Measurements from ENCODE around the gene RHBDL2.

GRCh38 chr1:38905985-38906384, 35.6 kb downstream of the RHBDL2 start:
- TF ChIP-seq, protein P1, sequence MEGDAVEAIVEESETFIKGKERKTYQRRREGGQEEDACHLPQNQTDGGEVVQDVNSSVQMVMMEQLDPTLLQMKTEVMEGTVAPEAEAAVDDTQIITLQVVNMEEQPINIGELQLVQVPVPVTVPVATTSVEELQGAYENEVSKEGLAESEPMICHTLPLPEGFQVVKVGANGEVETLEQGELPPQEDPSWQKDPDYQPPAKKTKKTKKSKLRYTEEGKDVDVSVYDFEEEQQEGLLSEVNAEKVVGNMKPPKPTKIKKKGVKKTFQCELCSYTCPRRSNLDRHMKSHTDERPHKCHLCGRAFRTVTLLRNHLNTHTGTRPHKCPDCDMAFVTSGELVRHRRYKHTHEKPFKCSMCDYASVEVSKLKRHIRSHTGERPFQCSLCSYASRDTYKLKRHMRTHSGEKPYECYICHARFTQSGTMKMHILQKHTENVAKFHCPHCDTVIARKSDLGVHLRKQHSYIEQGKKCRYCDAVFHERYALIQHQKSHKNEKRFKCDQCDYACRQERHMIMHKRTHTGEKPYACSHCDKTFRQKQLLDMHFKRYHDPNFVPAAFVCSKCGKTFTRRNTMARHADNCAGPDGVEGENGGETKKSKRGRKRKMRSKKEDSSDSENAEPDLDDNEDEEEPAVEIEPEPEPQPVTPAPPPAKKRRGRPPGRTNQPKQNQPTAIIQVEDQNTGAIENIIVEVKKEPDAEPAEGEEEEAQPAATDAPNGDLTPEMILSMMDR (IDR thresholded peaks at IDR 0.05; ENCODE audit: low read depth, low read length, missing input control), result no peak
- no peak for TF ChIP-seq JUND (IDR thresholded peaks at IDR 0.05)
- TF ChIP-seq FOXA1 (IDR thresholded peaks at IDR 0.05), result no peak
- no peak for TF ChIP-seq ZBTB33 (IDR thresholded peaks at IDR 0.05)
- no peak for TF ChIP-seq MAX (IDR thresholded peaks at IDR 0.05)
- TF ChIP-seq, protein P2, sequence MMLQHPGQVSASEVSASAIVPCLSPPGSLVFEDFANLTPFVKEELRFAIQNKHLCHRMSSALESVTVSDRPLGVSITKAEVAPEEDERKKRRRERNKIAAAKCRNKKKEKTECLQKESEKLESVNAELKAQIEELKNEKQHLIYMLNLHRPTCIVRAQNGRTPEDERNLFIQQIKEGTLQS (IDR thresholded peaks at IDR 0.05), result no peak
- no peak for TF ChIP-seq EGR1 (IDR thresholded peaks at IDR 0.05; ENCODE audit: low read depth in 2 of 2)
- TF ChIP-seq, protein P3, sequence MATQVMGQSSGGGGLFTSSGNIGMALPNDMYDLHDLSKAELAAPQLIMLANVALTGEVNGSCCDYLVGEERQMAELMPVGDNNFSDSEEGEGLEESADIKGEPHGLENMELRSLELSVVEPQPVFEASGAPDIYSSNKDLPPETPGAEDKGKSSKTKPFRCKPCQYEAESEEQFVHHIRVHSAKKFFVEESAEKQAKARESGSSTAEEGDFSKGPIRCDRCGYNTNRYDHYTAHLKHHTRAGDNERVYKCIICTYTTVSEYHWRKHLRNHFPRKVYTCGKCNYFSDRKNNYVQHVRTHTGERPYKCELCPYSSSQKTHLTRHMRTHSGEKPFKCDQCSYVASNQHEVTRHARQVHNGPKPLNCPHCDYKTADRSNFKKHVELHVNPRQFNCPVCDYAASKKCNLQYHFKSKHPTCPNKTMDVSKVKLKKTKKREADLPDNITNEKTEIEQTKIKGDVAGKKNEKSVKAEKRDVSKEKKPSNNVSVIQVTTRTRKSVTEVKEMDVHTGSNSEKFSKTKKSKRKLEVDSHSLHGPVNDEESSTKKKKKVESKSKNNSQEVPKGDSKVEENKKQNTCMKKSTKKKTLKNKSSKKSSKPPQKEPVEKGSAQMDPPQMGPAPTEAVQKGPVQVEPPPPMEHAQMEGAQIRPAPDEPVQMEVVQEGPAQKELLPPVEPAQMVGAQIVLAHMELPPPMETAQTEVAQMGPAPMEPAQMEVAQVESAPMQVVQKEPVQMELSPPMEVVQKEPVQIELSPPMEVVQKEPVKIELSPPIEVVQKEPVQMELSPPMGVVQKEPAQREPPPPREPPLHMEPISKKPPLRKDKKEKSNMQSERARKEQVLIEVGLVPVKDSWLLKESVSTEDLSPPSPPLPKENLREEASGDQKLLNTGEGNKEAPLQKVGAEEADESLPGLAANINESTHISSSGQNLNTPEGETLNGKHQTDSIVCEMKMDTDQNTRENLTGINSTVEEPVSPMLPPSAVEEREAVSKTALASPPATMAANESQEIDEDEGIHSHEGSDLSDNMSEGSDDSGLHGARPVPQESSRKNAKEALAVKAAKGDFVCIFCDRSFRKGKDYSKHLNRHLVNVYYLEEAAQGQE (IDR thresholded peaks at IDR 0.05), result no peak
- TF ChIP-seq RAD21 (IDR thresholded peaks at IDR 0.05), result no peak
- TF ChIP-seq YY1 (IDR thresholded peaks at IDR 0.05), result no peak
- TF ChIP-seq TAF1 (conservative IDR thresholded peaks at IDR 0.05), result no peak
- no peak for TF ChIP-seq FOXA2 (IDR thresholded peaks at IDR 0.05)
